Erythroblast (primary cell): ENCODE data around the gene OSBP2.
A peak's percentile ranks its signal among the peaks of the same experiment; 100 is the strongest.

Source experiments
- DNase-seq, 2 experiments: peaks; one replicate each; lab custom pipeline; 2025; lab: John Stamatoyannopoulos, UW
- GATA1 ChIP-seq: IDR thresholded peaks from 2 replicates; pipeline ENCODE4 v1.6.1; 2011; ENCODE audit warnings: low read depth, mild to moderate bottlenecking, control low read depth, low read length, moderate library complexity
- POLR2A ChIP-seq: IDR thresholded peaks from 2 replicates; pipeline ENCODE4 v1.6.1; 2011; ENCODE audit warnings: mild to moderate bottlenecking, low read length

OSBP2 gene

GRCh38 chr22:30694640-30695350 lies at the start of gene OSBP2:
Gene OSBP2 (plus strand): TSS chr22:30694874. CDS start chr22:30694910, 36 bp downstream.
- no peak for TF ChIP-seq POLR2A
- no peak for TF ChIP-seq GATA1
- DNase-seq, result peak in 1 of 2 experiments; percentile 20

GRCh38 chr22:30646518-30647160 lies 48.0 kb upstream of the OSBP2 start:
- no peak for DNase-seq
- no peak for TF ChIP-seq GATA1
- TF ChIP-seq POLR2A, result no peak

GRCh38 chr22:30647536-30647935 lies 47.1 kb upstream of the OSBP2 start:
- no peak for TF ChIP-seq GATA1
- no peak for TF ChIP-seq POLR2A
- DNase-seq, result no peak

- no peak for DNase-seq
These were observed 45.8 kb upstream of the OSBP2 start for GRCh38 chr22:30648825-30649224.

GRCh38 chr22:30649430-30650007 lies 45.2 kb upstream of the OSBP2 start:
- peak; percentile 19 to 77 for DNase-seq
- no peak for TF ChIP-seq POLR2A
- TF ChIP-seq GATA1, result no peak

More at GRCh38 chr22:30648825-30649224, 45.8 kb upstream of the OSBP2 start:
- no peak for TF ChIP-seq GATA1
- no peak for TF ChIP-seq POLR2A

GRCh38 chr22:30650508-30651116 lies 44.1 kb upstream of the OSBP2 start:
- peak in 1 of 2 experiments; percentile 14 for DNase-seq
- TF ChIP-seq POLR2A (no peak), GATA1 (no peak)

GRCh38 chr22:30652852-30653251 lies 41.8 kb upstream of the OSBP2 start:
- no peak for DNase-seq

GRCh38 chr22:30654361-30654760 lies 40.3 kb upstream of the OSBP2 start:
- TF ChIP-seq POLR2A, result no peak
- TF ChIP-seq GATA1, result no peak
- no peak for DNase-seq

More at GRCh38 chr22:30652852-30653251, 41.8 kb upstream of the OSBP2 start:
- TF ChIP-seq GATA1 (no peak), POLR2A (no peak)

- DNase-seq, result no peak
- TF ChIP-seq GATA1, result no peak
- TF ChIP-seq POLR2A, result no peak
These were observed 39.1 kb upstream of the OSBP2 start for GRCh38 chr22:30655532-30655931.

- no peak for TF ChIP-seq GATA1
- DNase-seq, result no peak
These were observed 32.6 kb upstream of the OSBP2 start for GRCh38 chr22:30662040-30662439.

- TF ChIP-seq POLR2A (no peak), GATA1 (no peak)
- DNase-seq, result no peak
These were observed 29.9 kb upstream of the OSBP2 start for GRCh38 chr22:30664798-30665197.

GRCh38 chr22:30665266-30665665 lies 29.4 kb upstream of the OSBP2 start:
- TF ChIP-seq GATA1, result no peak
- no peak for TF ChIP-seq POLR2A
- DNase-seq, result no peak

GRCh38 chr22:30665786-30666185 lies 28.9 kb upstream of the OSBP2 start:
- DNase-seq, result no peak
- no peak for TF ChIP-seq POLR2A
- TF ChIP-seq GATA1, result no peak

GRCh38 chr22:30667107-30667493 lies 27.6 kb upstream of the OSBP2 start:
- peak in 1 of 2 experiments; percentile 44 for DNase-seq
- TF ChIP-seq POLR2A (no peak), GATA1 (no peak)
